Lung (tissue), 12 donors: ENCODE data around the gene TRIM41. TPM values are rescaled to one million over a fixed set of nuclear protein-coding genes. Genes with fewer than 3 reads are reported as not detected.

Experiments
- ATAC-seq: fragments of 200-7000 bp; cut with Tn5 transposase; one replicate; pipeline ENCODE4 v1.9.1; 2020; ENCODE audit warnings: moderate number of reproducible peaks; ENCODE audit not compliant: insufficient read depth, low FRiP score
- DNase-seq, 3 donors: peaks; one replicate each; pipeline ENCODE4 v3.0.0-alpha.2; 2013 to 2017
- H3K27ac ChIP-seq, 2 donors: one replicate each; pipeline ENCODE4 v1.5.1; 2013; ENCODE audit warnings: mild to moderate bottlenecking in 2 of 2, moderate library complexity in 2 of 2, control low read depth in 1 of 2, inconsistent platforms in 1 of 2, low read depth in 1 of 2, low read length in 1 of 2
- H3K27me3 ChIP-seq, 3 donors: one replicate each; pipeline ENCODE4 v1.5.1; 2013; ENCODE audit warnings: low read length in 2 of 3; ENCODE audit not compliant: control insufficient read depth in 3 of 3, insufficient read depth in 3 of 3
- H3K36me3 ChIP-seq, 4 donors: one replicate each; pipeline ENCODE4 v1.5.1; 2013; ENCODE audit warnings: low read length in 4 of 4, mild to moderate bottlenecking in 1 of 4, moderate library complexity in 1 of 4; ENCODE audit not compliant: control insufficient read depth in 4 of 4, insufficient read depth in 4 of 4
- H3K4me1 ChIP-seq, 5 donors: one replicate each; pipeline ENCODE4 v1.5.1; 2013; ENCODE audit warnings: low read length in 5 of 5, mild to moderate bottlenecking in 2 of 5, moderate library complexity in 1 of 5; ENCODE audit not compliant: control insufficient read depth in 5 of 5, insufficient read depth in 5 of 5
- H3K4me3 ChIP-seq: one replicate; pipeline ENCODE4 v1.5.1; 2013; ENCODE audit warnings: mild to moderate bottlenecking, control low read depth, moderate library complexity
- H3K9ac ChIP-seq, 2 donors: one replicate each; pipeline ENCODE4 v1.5.1; 2013; ENCODE audit warnings: low read length in 2 of 2, control low read depth in 1 of 2; ENCODE audit not compliant: insufficient read depth in 1 of 2
- H3K9me3 ChIP-seq, 4 donors: one replicate each; pipeline ENCODE4 v1.5.1; 2013; ENCODE audit warnings: low read length in 3 of 4, mild to moderate bottlenecking in 1 of 4, moderate library complexity in 1 of 4; ENCODE audit not compliant: control insufficient read depth in 4 of 4, insufficient read depth in 3 of 4
- CTCF ChIP-seq: IDR thresholded peaks from 2 replicates; pipeline ENCODE4 v1.5.1; 2012; ENCODE audit warnings: mild to moderate bottlenecking; ENCODE audit errors: control extremely low read depth, extremely low read depth
- WGBS, 2 donors: extraction: QIAGEN DNeasy Blood & Tissue Kit; methylation state at CpG; one replicate each; pipeline ENCODE4 v1.1.7; 2013; 5-methylcytosine and 5-hydroxymethylcytosine counted together
- polyA plus RNA-seq, 2 donors: library from polyadenylated mRNA; stranded (reverse); fragments of 200-250 nt; gene quantifications; one replicate each; pipeline ENCODE4 v1.2.1, GENCODE V29; 2013
- total RNA-seq, 2 donors: library from RNA; depleted of rRNA in 1 of 2; stranded (reverse); fragments of >200 nt in 1 of 2; gene quantifications; one replicate each; pipeline ENCODE4 v1.2.1, GENCODE V29; 2014 to 2021
- donor health status: control.
- donor health status: control.
- donor health status: Bipolar disorder and iron deficiency.
- donor health status: healthy.
- donor health status: DM: yes; HTN: yes; CAD: no.

The TRIM41 gene
- total and polyA plus RNA-seq, 4 donors = 13.1 to 38.6 (median 22.2) TPM

GRCh38 chr5:181217111-181217802, 5.8 kb upstream of the TRIM41 start:
- Histone ChIP-seq H3K27ac (peak overlapping the region; percentile 23 to 61), H3K27me3 (peaks cover 0 to 39% (median 28%) of the 10 kb centered on the region in 3 donors), H3K9me3 (no peaks in the 10 kb centered on the region), H3K36me3 (no peaks in the 10 kb centered on the region), H3K4me1 (peaks cover 0 to 23% (median 6%) of the 10 kb centered on the region in 5 donors), H3K9ac (peak overlapping the region in 1 of 2 donors; percentile 23), H3K4me3 (peak overlapping the region; percentile 36)
- TF ChIP-seq CTCF = no peak
- DNase-seq (peak; percentile 59 to 62 (median 62)), ATAC-seq (peak; percentile 21)
- 0 to 2% methylated on average over 46 of the region's 46 CpGs for WGBS, 2 donors

GRCh38 chr5:181217803-181218062, 5.3 kb upstream of the TRIM41 start:
- no peak for ATAC-seq
- peak overlapping the region in 1 of 2 donors; percentile 23 for H3K9ac ChIP-seq

GRCh38 chr5:181218795-181219124, 4.3 kb upstream of the TRIM41 start:
- TF ChIP-seq CTCF = no peak
- DNase-seq = no peak
- 30 to 33% methylated on average over 10 of the region's 10 CpGs for WGBS, 2 donors
- H3K4me1 ChIP-seq = peaks cover 0 to 27% (median 6%) of the 10 kb centered on the region in 5 donors
- H3K9ac ChIP-seq = no peak overlapping the region
- no peaks in the 10 kb centered on the region for H3K9me3 ChIP-seq
- no peaks in the 10 kb centered on the region for H3K36me3 ChIP-seq
- H3K4me3 ChIP-seq = no peak overlapping the region
- no peak overlapping the region for H3K27ac ChIP-seq
- H3K27me3 ChIP-seq = peaks cover 0 to 26% (median 23%) of the 10 kb centered on the region in 3 donors
- no peak for ATAC-seq

More at GRCh38 chr5:181217803-181218062, 5.3 kb upstream of the TRIM41 start:
- H3K36me3 ChIP-seq = no peaks in the 10 kb centered on the region
- H3K4me3 ChIP-seq = peak overlapping the region; percentile 36
- no peaks in the 10 kb centered on the region for H3K9me3 ChIP-seq
- peaks cover 0 to 26% (median 6%) of the 10 kb centered on the region in 5 donors for H3K4me1 ChIP-seq
- H3K27ac ChIP-seq = peak overlapping the region in 1 of 2 donors; percentile 61
- no peak for DNase-seq
- peaks cover 0 to 36% (median 28%) of the 10 kb centered on the region in 3 donors for H3K27me3 ChIP-seq
- WGBS, 2 donors = 2 to 4% methylated on average over 13 of the region's 13 CpGs
- TF ChIP-seq CTCF = no peak
